Measurements from ENCODE around the gene OR5AU1. TPM values are rescaled to one million over a fixed set of nuclear protein-coding genes. Genes with fewer than 3 reads are reported as not detected.

OR5AU1 gene
- total RNA-seq, 1 experiment from 2014 or later: not detected

GRCh38 chr14:21120686-21121085 lies 35.2 kb downstream of the OR5AU1 start (continued):
- TF ChIP-seq ELF1 (IDR thresholded peaks at IDR 0.05; ENCODE audit: borderline replicate concordance, low read depth): no peak

GRCh38 chr14:21118933-21119332 lies 36.9 kb downstream of the OR5AU1 start:
- RAD21 ChIA-PET (ENCODE audit: low non-redundant PET in 1 of 2, low total read pairs in 2 of 2, uncharacterized antibody in 2 of 2, unreplicated experiment in 2 of 2): no interaction called here
- Histone ChIP-seq H3K4me3 (replicated peaks in 1 of 2; ENCODE audit: low read depth in 1 of 2, low read length in 2 of 2) (no peak overlapping the region), H2AFZ (ENCODE audit: low read depth, low read length, poor library complexity, severe bottlenecking) (no peak overlapping the region), H3K4me2 (ENCODE audit: low read length) (no peak overlapping the region), H3K27ac (ENCODE audit: low read depth, low read length) (no peak overlapping the region), H3K36me3 (ENCODE audit: control insufficient read depth in 1 of 2, insufficient read depth in 2 of 2, low read length in 2 of 2) (no peaks in the 10 kb centered on the region), H3K9me3 (ENCODE audit: control insufficient read depth in 1 of 2, insufficient read depth in 1 of 2, low read depth in 1 of 2, low read length in 2 of 2) (no peaks in the 10 kb centered on the region), H3K4me1 (ENCODE audit: control insufficient read depth in 1 of 2, insufficient read depth in 2 of 2, low read length in 2 of 2) (no peaks in the 10 kb centered on the region), H3K27me3 (ENCODE audit: insufficient read depth, low read length) (no peaks in the 10 kb centered on the region), H3K79me2 (ENCODE audit: insufficient read depth, low read length) (no peaks in the 10 kb centered on the region), H4K20me1 (ENCODE audit: insufficient read depth) (no peaks in the 10 kb centered on the region), H3K9ac (ENCODE audit: low read length) (no peak overlapping the region), H3K9me2 (ENCODE audit: insufficient read depth) (no peaks in the 10 kb centered on the region)
- intact Hi-C loops (cut with micrococcal nuclease): no loop called here
- CTCF ChIA-PET: no interaction called here
- ATAC-seq: no peak
- TF ChIP-seq ZBTB33 (IDR thresholded peaks at IDR 0.05; ENCODE audit: extremely low read depth, insufficient replicate concordance, low read length): no peak
- TF ChIP-seq, protein P1, sequence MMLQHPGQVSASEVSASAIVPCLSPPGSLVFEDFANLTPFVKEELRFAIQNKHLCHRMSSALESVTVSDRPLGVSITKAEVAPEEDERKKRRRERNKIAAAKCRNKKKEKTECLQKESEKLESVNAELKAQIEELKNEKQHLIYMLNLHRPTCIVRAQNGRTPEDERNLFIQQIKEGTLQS (IDR thresholded peaks at IDR 0.05): no peak
- TF ChIP-seq JUND (IDR thresholded peaks at IDR 0.05): no peak
- TF ChIP-seq POLR2AphosphoS5 (IDR thresholded peaks at IDR 0.05; ENCODE audit: low read depth, low read length): no peak
- no peak for TF ChIP-seq ZFX (IDR thresholded peaks at IDR 0.05)
- no peak for TF ChIP-seq FOSL1 (IDR thresholded peaks at IDR 0.05; ENCODE audit: low read depth)
- TF ChIP-seq RAD21 (IDR thresholded peaks at IDR 0.05; ENCODE audit: low read depth): no peak
- TF ChIP-seq POLR2A (IDR thresholded peaks at IDR 0.05; ENCODE audit: borderline replicate concordance, extremely low read depth, insufficient read depth, insufficient read length): no peak
- no peak for TF ChIP-seq EGR1 (IDR thresholded peaks at IDR 0.05; ENCODE audit: low read depth)
- no peak for TF ChIP-seq CBX3 (IDR thresholded peaks at IDR 0.05; ENCODE audit: low read depth)
- no peak for TF ChIP-seq ELF1 (IDR thresholded peaks at IDR 0.05; ENCODE audit: borderline replicate concordance, low read depth)
- TF ChIP-seq SP1 (IDR thresholded peaks at IDR 0.05; ENCODE audit: low read depth): no peak
- TF ChIP-seq SIN3A (IDR thresholded peaks at IDR 0.05; ENCODE audit: low read depth): no peak
- TF ChIP-seq YY1 (IDR thresholded peaks at IDR 0.05; ENCODE audit: extremely low read depth, insufficient replicate concordance, low read depth, low read length): no peak
- no peak for DNase-seq (ENCODE audit: low read depth, low spot score)
- no TSS peak for BruUV-seq (replicated peaks)
- POLR2A ChIA-PET: no interaction called here

Data from HCT116 (cell line).